Lower leg skin (tissue), 3 donors: ENCODE results near the gene FYTTD1.

Experiments
- POLR2A ChIP-seq, 2 donors: fragments of 450-650 bp; IDR thresholded peaks; one replicate each; pipeline ENCODE4 v1.6.1; 2016 to 2017; ENCODE audit warnings: antibody characterized with exemption in 2 of 2, mild to moderate bottlenecking in 1 of 2, moderate library complexity in 1 of 2
- TF ChIP-seq, protein P1 (sequence below), 3 donors: fragments of 450-650 bp; IDR thresholded peaks; one replicate each; pipeline ENCODE4 v1.5.1; 2016; ENCODE audit warnings: antibody characterized with exemption in 3 of 3, mild to moderate bottlenecking in 3 of 3, moderate library complexity in 2 of 3

- TF ChIP-seq, protein P1, sequence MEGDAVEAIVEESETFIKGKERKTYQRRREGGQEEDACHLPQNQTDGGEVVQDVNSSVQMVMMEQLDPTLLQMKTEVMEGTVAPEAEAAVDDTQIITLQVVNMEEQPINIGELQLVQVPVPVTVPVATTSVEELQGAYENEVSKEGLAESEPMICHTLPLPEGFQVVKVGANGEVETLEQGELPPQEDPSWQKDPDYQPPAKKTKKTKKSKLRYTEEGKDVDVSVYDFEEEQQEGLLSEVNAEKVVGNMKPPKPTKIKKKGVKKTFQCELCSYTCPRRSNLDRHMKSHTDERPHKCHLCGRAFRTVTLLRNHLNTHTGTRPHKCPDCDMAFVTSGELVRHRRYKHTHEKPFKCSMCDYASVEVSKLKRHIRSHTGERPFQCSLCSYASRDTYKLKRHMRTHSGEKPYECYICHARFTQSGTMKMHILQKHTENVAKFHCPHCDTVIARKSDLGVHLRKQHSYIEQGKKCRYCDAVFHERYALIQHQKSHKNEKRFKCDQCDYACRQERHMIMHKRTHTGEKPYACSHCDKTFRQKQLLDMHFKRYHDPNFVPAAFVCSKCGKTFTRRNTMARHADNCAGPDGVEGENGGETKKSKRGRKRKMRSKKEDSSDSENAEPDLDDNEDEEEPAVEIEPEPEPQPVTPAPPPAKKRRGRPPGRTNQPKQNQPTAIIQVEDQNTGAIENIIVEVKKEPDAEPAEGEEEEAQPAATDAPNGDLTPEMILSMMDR (IDR thresholded peaks at IDR 0.05): no peak
- TF ChIP-seq POLR2A (IDR thresholded peaks at IDR 0.05): no peak
Measured at GRCh38 chr3:197734667-197735318, 14.9 kb upstream of the FYTTD1 start.
